ENCODE measurements around the gene TRIM8.
A peak's percentile ranks its signal among the peaks of the same experiment; 100 is the strongest.
"Not testable (repeated sequence)": the region's sequence is repeated elsewhere in the genome, so short reads cannot be mapped to it uniquely, and the experiment has no call there.

TRIM8 gene

GRCh38 chr10:102673819-102674511, 29.7 kb downstream of the TRIM8 start:
- DNase-seq, result no peak

- no peak for DNase-seq
Measured at GRCh38 chr10:102674566-102674965, 30.3 kb downstream of the TRIM8 start.

- DNase-seq, result no peak
Measured at GRCh38 chr10:102675011-102675665, 30.9 kb downstream of the TRIM8 start.

- DNase-seq, result no peak
Measured at GRCh38 chr10:102675666-102676533, 31.6 kb downstream of the TRIM8 start.

- no peak for DNase-seq
Measured at GRCh38 chr10:102676534-102677315, 32.4 kb downstream of the TRIM8 start.

- no peak for DNase-seq
Measured at GRCh38 chr10:102677331-102678067, 33.2 kb downstream of the TRIM8 start.

- DNase-seq, result no peak
Measured at GRCh38 chr10:102678068-102678400, 33.8 kb downstream of the TRIM8 start.

GRCh38 chr10:102678842-102679289, 34.6 kb downstream of the TRIM8 start:
- peak; percentile 16 for DNase-seq

- no peak for DNase-seq
Measured at GRCh38 chr10:102679596-102679995, 35.3 kb downstream of the TRIM8 start.

GRCh38 chr10:102681696-102682095, 37.4 kb downstream of the TRIM8 start:
- no peak for DNase-seq

- DNase-seq, result no peak
Measured at GRCh38 chr10:102682416-102682815, 38.1 kb downstream of the TRIM8 start.

GRCh38 chr10:102682981-102683380, 38.7 kb downstream of the TRIM8 start:
- no peak for DNase-seq

- no peak for DNase-seq
Measured at GRCh38 chr10:102683736-102684135, 39.5 kb downstream of the TRIM8 start.

GRCh38 chr10:102691285-102692066, 47.2 kb downstream of the TRIM8 start:
- DNase-seq, result no peak

- not testable (repeated sequence) for DNase-seq
Measured at GRCh38 chr10:102695401-102695800, 51.1 kb downstream of the TRIM8 start.

GRCh38 chr10:102696736-102697135, 52.5 kb downstream of the TRIM8 start:
- DNase-seq, result no peak

- no peak for DNase-seq
Measured at GRCh38 chr10:102698894-102699293, 54.6 kb downstream of the TRIM8 start.

GRCh38 chr10:102701272-102701671, 57.0 kb downstream of the TRIM8 start:
- no peak for DNase-seq

GRCh38 chr10:102701796-102702195, 57.5 kb downstream of the TRIM8 start:
- no peak for DNase-seq

GRCh38 chr10:102702742-102703141, 58.5 kb downstream of the TRIM8 start:
- no peak for DNase-seq

- peak; percentile 48 for DNase-seq
Measured at GRCh38 chr10:102704915-102705314, 60.6 kb downstream of the TRIM8 start.

All from NCI-H226 (cell line).